Fibroblast of villous mesenchyme (primary cell): ENCODE results near the gene KDM4B. TPM values are rescaled to one million over a fixed set of nuclear protein-coding genes. Genes with fewer than 3 reads are reported as not detected.

Experiments
- DNase-seq: peaks from one replicate; pipeline ENCODE4 v3.0.0-alpha.2; 2010; ENCODE audit warnings: low read depth
- H3K4me3 ChIP-seq: 2 replicates; pipeline ENCODE4 v1.5.1; 2011; ENCODE audit warnings: low read depth, mild to moderate bottlenecking, low read length
- CTCF ChIP-seq: IDR thresholded peaks from 2 replicates; pipeline ENCODE4 v1.5.1; 2012; ENCODE audit warnings: low read depth, mild to moderate bottlenecking, low read length; ENCODE audit not compliant: insufficient read depth
- total RNA-seq: library from RNA; depleted of rRNA; stranded (reverse); fragments of >200 nt; gene quantifications from 2 replicates; pipeline ENCODE4 v1.2.3, GENCODE V29; 2012

Gene KDM4B
- total RNA-seq, 1 donor, result 17.7 TPM

GRCh38 chr19:4969292-4969771 lies 419 bp downstream of the KDM4B start:
- no peak for TF ChIP-seq CTCF
- H3K4me3 ChIP-seq, result peak overlapping the region; percentile 79
- DNase-seq, result no peak

- DNase-seq, result peak; percentile 69
- no peak for TF ChIP-seq CTCF
- peak overlapping the region; percentile 79 for H3K4me3 ChIP-seq
Observed at GRCh38 chr19:4969772-4970531, 1.0 kb downstream of the KDM4B start.

- no peak for TF ChIP-seq CTCF
- H3K4me3 ChIP-seq, result peak overlapping the region; percentile 79
- DNase-seq, result peak; percentile 42
Observed at GRCh38 chr19:4970558-4971423, 1.9 kb downstream of the KDM4B start.

GRCh38 chr19:4971424-4971793 lies 2.5 kb downstream of the KDM4B start:
- TF ChIP-seq CTCF, result no peak
- peak; percentile 36 for DNase-seq
- peak overlapping the region; percentile 79 for H3K4me3 ChIP-seq

GRCh38 chr19:4971816-4972495 lies 3.0 kb downstream of the KDM4B start:
- TF ChIP-seq CTCF, result no peak
- no peak for DNase-seq
- no peak overlapping the region for H3K4me3 ChIP-seq

GRCh38 chr19:4972509-4973230 lies 3.8 kb downstream of the KDM4B start:
- peak; percentile 59 for DNase-seq
- no peak overlapping the region for H3K4me3 ChIP-seq
- TF ChIP-seq CTCF, result no peak
